ENCODE results near the gene CUL2. TPM values are rescaled to one million over a fixed set of nuclear protein-coding genes. Genes with fewer than 3 reads are reported as not detected.
"Not testable (repeated sequence)": the region's sequence is repeated elsewhere in the genome, so short reads cannot be mapped to it uniquely, and the experiment has no call there.

CUL2 gene
- total and polyA plus RNA-seq, 10 of the 15 experiments (the other 5 are each of a cell fraction or from before 2014, with no cell fraction given): 11.9 to 56.5 (median 33.2) TPM

- BruUV-seq (replicated peaks); DNase-seq (ENCODE audit: low read depth, low spot score); POLR2A ChIA-PET; H3K4me1 ChIP-seq (ENCODE audit: control insufficient read depth, insufficient read depth, low read length); H4K20me1 ChIP-seq (ENCODE audit: control insufficient read depth, insufficient read depth); H3K27ac ChIP-seq (ENCODE audit: control insufficient read depth, insufficient read depth); H3K9ac ChIP-seq (ENCODE audit: control insufficient read depth, insufficient read depth, low read length); H3K36me3 ChIP-seq (ENCODE audit: control insufficient read depth in 2 of 2, insufficient read depth in 2 of 2, low read length in 1 of 2); ATAC-seq; H3K4me2 ChIP-seq (ENCODE audit: control insufficient read depth, insufficient read depth); intact Hi-C loops (cut with micrococcal nuclease; ENCODE audit: unreplicated experiment); in situ Hi-C loops (cut with MboI); H3K79me2 ChIP-seq (ENCODE audit: control insufficient read depth, insufficient read depth, low read length); H3K9me3 ChIP-seq (replicated peaks; ENCODE audit: control insufficient read depth, insufficient read depth, low read length); H3K4me3 ChIP-seq; H2AFZ ChIP-seq (ENCODE audit: control insufficient read depth, low read depth, low read length); H3K27me3 ChIP-seq (replicated peaks in 1 of 2; ENCODE audit: control insufficient read depth in 2 of 2, insufficient read depth in 2 of 2, low read length in 1 of 2); FAIRE-seq: not testable (repeated sequence)
- ChIA-PET SMC1A (ENCODE audit: uncharacterized antibody, unreplicated experiment) (interaction anchor here (0.9 kb wide), 2 partner anchors 24 to 250 kb away, joined by 3 read pairs; no protein-coding TSS in a partner anchor), CTCF (interaction anchor here (0.7 to 6.0 kb wide), 3 partner anchors 22 to 248 kb away, joined by 3 to 29 read pairs (median 3); no protein-coding TSS in a partner anchor), RAD21 (ENCODE audit: unreplicated experiment) (interaction anchor here (1.0 to 2.2 kb wide), 2 partner anchors 22 to 156 kb away, joined by 3 to 7 read pairs; no protein-coding TSS in a partner anchor)
- 10% methylated on average over 2 of the region's 2 CpGs for WGBS (ENCODE audit: insufficient coverage, insufficient replicate concordance, low lambda C conversion rate, missing lambda C conversion rate)
Measured at GRCh38 chr10:34972591-34972990, 117.5 kb downstream of the CUL2 start.

GRCh38 chr10:34971606-34972334, 118.4 kb downstream of the CUL2 start:
- RAD21 ChIA-PET (ENCODE audit: unreplicated experiment): interaction anchor here (1.3 to 2.2 kb wide), 2 partner anchors 22 to 247 kb away, joined by 5 to 7 read pairs; no protein-coding TSS in a partner anchor
- H2AFZ ChIP-seq (ENCODE audit: control insufficient read depth, low read depth, low read length); H3K79me2 ChIP-seq (ENCODE audit: control insufficient read depth, insufficient read depth, low read length); ATAC-seq; H3K9me3 ChIP-seq (replicated peaks; ENCODE audit: control insufficient read depth, insufficient read depth, low read length); POLR2A ChIA-PET; H3K4me2 ChIP-seq (ENCODE audit: control insufficient read depth, insufficient read depth); H3K27me3 ChIP-seq (replicated peaks in 1 of 2; ENCODE audit: control insufficient read depth in 2 of 2, insufficient read depth in 2 of 2, low read length in 1 of 2); DNase-seq (ENCODE audit: low read depth, low spot score); BruUV-seq (replicated peaks); H3K9ac ChIP-seq (ENCODE audit: control insufficient read depth, insufficient read depth, low read length); intact Hi-C loops (cut with micrococcal nuclease; ENCODE audit: unreplicated experiment); in situ Hi-C loops (cut with MboI); FAIRE-seq; H4K20me1 ChIP-seq (ENCODE audit: control insufficient read depth, insufficient read depth); H3K4me1 ChIP-seq (ENCODE audit: control insufficient read depth, insufficient read depth, low read length); H3K4me3 ChIP-seq; H3K36me3 ChIP-seq (ENCODE audit: control insufficient read depth in 2 of 2, insufficient read depth in 2 of 2, low read length in 1 of 2); H3K27ac ChIP-seq (ENCODE audit: control insufficient read depth, insufficient read depth): not testable (repeated sequence)
- SMC1A ChIA-PET (ENCODE audit: uncharacterized antibody, unreplicated experiment): interaction anchor here (0.6 to 0.9 kb wide), 2 partner anchors 245 to 248 kb away, joined by 3 read pairs; no protein-coding TSS in a partner anchor
- 41% methylated on average over 12 of the region's 12 CpGs for WGBS (ENCODE audit: insufficient coverage, insufficient replicate concordance, low lambda C conversion rate, missing lambda C conversion rate)
- CTCF ChIA-PET: interaction anchor here (1.0 to 6.0 kb wide), 3 partner anchors 22 to 317 kb away, joined by 3 to 29 read pairs (median 3); no protein-coding TSS in a partner anchor

Measured in GM12878 (cell line).